IPS-11a (cell line): ENCODE data around the gene CREBZF.
"Not testable (repeated sequence)": the region's sequence is repeated elsewhere in the genome, so short reads cannot be mapped to it uniquely, and the experiment has no call there.

ENCODE experiments used
- H3K4me3 ChIP-seq: one replicate; pipeline ENCODE4 v1.5.1; 2013; ENCODE audit warnings: low read depth, low read length, control low read depth

CREBZF gene

DNA sequence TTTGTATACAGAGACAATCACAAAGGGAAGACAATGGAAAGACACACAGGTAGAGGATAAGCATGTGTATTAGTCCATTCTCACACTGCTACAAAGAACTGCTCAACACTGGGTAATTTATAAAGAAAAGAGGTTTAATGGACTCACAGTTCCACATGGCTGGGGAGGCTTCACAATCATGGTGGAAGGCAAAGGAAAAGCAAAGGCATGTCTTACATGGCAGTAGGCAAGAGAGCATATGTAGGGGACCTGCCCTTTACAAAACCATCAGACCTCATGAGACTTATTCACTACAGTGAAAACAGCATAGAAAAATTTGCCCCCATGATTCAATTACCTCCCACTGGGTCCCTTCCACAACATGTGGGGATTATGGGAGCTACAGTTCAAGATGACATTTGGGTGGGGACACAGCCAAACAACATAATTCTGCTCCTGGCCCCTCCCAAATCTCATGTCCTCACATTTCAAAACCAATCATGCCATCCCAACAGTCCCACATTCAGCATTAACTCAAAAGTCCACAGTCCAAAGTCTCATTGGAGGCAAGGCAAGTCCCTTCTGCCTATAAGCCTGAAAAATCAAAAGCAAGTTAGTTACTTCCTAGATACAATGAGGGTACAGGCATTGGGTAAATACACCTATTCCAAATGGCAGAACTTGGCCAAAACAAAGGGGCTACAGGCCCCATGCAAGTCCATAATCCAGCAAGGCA is 6.2 kb upstream of the CREBZF start:
- not testable (repeated sequence) for H3K4me3 ChIP-seq

DNA sequence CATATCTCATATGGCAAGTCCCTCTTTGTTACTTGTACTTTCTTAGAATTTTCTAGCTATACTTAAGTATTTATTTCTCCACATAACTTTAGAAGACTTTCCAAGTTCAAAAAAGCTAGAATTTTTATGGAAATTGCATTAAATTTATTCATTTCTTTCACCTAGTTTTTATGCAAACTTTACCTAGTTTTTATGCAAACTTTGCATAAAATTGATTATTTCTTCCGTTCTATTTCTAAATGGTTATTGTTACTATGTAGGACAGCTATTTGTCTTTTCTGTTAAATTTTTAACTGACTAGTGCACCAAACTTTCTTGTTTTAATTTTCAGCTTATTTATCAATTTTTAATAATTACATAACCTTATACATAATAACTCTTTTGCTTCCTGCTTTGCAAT is 3.2 kb upstream of the CREBZF start:
- H3K4me3 ChIP-seq = no peak overlapping the region

DNA sequence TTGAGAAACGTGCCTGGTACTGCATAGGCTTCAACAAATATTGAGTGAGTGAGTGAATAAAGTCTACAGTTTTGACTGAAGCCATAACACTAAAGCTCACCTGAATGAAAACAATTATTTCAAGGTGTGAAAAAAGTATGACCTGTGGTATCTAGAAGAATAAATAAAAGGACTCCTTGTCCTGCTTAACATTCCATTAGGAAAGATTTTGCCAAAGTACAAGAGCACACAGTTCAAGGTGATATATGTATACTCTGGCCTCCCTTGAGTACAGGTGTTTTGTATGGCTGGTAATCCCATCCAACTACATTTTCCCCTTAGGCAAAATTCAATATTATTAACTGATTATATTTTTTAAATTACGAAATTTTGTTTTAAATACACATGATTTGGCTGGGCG is 1.8 kb upstream of the CREBZF start:
- no peak overlapping the region for H3K4me3 ChIP-seq

DNA sequence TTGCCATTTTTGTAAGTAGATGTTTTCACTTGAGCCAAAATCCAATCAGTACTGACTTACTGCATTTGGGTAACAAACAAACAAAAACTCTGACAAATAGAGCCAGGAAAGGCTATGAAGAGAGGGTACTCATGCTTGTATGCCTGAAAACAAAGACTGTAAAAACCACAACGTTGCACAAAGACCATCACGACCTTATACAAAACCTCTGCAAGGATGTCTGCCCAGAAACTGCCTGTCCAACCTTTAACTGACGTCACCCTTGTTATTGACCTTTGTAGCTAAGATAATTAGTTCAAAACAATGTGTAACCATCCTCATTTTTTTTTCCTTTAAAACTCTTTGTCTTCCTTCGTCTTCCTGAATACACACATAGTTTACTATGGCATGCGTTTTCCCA is 804 bp upstream of the CREBZF start:
- no peak overlapping the region for H3K4me3 ChIP-seq

DNA sequence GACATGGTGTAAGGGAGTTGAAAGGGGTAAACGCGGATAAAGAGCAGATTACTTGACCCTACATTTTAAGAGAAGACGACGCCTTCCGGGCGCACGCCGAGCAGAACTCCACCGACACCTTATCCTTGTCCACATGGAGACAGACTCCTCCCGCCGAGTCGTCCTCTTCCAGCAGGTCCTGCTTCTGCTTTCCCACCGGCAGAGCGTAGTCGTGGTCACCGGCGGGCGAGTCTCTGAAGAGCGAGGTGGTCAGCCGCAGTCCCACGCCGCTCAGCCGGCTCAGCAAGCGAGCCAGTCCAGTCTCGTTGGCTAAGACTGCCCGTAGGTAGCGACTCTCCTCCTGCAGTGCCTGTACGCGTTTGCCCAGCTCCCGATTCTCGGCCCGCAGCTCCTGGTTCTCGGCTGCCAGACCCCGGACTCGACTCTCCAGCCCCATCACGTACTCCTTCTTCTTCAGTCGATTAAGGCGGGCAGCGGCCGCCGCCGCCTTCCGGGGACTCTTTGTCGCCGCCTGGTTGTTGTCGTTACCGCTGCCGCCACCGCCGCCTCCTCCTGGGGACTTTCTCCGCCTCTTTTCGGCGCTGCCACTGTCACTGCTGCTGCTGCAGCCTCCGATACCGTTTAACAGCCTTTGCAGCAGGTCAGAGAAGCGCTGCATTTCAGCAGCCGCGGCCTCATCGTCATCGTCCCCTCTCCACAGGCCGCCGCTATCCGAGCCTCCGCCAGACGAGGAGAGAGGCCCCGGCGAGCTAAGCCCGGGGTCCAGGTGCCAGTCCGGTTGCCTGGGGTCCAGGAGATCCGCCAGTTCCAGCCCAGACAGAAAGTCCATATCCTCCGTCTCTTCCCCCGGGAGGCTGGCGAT is 945 bp downstream of the CREBZF start:
- H3K4me3 ChIP-seq = peak overlapping the region; percentile 96

DNA sequence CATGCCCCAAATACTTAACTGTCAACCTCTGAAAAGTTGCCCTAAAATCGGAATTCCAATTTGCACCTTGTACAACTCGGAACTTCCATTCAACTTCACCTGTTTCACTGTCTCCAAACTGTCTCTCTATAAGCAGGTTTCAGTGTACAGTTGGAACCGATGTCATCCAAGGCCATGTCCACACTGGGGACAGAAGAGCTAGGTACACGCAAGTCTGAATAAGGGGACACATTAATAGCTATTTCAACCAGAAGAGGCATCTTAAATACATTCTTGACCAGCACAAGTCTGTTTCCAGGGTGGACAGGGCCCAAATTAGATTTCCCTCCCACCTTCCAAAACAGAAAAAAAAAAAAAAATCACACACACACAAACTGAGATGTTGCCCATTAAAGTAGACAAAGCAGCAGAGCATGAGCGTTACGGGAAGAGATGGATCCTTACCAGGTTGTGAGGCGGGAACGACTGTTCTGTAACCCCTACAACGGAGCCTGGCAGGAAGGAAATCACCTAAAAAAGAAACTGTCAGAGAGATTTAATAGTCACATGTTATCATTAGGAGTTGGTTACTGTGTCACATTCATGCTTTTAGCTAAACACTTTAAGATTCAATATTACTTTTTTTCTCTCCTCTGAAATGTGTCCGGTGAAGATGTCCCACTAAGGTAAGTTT is 1.7 kb downstream of the CREBZF start:
- peak overlapping the region; percentile 96 for H3K4me3 ChIP-seq

DNA sequence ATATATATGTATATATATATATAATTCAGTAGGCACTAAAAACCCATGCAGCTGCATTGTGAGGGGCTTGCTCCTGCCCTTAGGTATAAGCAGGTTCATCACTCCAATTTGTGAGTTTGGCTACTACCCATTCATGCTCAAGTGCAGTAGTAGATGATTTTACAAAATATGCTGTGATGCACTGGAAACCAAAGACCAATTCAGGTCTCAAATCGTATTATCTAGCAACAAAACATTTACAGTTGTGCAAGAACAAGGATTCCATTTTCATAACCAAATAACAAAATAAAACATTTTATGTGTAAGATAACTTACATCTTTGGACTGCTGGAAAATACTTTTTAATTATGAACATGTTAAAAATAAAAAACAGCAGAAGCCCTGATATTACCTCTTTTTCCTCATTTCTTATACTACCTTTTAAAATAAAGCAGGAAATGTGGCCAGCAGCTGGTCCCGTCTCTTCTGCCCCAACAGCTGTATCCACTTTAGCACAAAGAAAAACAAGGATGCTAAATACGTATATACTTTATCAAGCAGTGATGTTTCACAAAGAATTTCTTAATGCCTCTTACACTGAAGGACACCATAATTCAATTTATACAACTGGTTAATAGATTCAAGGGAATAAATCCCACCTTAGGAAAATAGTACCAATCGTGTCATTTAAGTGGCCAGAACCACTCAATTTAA is 2.8 kb downstream of the CREBZF start:
- peak overlapping the region; percentile 96 for H3K4me3 ChIP-seq

DNA sequence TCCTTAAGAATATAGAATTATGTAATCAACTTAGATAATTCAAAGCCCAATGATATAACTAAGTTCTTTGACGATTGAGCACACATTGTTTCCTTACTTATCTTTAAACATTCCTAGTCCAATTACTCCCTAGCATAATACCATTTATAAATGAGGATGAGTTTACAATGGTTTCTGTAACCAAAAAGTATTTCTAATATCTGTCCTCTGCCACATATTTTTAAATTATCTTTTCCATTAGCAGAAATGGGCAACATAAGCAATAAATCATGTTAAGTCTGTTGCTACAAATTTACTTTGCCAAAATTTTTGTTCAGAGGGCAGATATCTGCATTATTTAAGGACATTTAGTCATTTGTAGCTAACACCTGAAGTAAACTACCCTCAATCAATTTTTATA is 6.7 kb downstream of the CREBZF start:
- no peak overlapping the region for H3K4me3 ChIP-seq

DNA sequence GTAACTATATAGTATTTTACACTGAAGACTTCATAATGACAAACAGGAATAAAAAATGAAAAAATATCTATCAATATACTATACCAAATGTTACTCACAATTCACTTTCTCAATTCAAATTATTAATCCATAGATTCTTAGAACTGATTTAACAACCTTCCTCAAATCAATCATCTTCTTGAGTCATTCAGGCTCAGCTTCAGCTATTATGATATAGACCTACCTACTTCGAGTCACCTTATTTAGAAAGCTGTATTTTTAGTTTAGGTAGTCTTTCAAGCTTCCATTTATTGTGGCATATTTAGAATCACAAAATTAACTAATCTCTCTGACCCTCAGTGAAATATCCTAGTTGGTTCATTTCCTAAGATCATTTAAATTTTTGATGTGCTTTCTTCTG is 8.2 kb downstream of the CREBZF start:
- no peak overlapping the region for H3K4me3 ChIP-seq

DNA sequence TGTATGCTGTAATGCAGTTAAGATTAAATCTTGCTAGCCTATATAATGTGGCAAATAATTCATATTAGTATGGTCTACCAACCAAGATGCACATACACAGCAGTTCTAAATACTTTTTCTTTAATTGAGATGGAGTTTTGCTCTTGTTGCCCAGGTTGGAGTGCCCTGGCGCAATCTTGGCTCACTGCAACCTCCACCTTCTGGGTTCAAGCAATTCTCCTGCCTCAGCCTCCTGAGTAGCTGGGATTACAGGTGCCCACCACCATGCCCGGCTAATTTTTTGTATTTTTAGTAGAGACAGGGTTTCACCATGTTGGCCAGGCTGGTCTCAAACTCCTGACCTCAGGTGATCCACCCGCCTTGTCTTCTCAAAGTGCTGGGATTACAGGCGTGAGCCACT is 10.6 kb downstream of the CREBZF start:
- H3K4me3 ChIP-seq = not testable (repeated sequence)

DNA sequence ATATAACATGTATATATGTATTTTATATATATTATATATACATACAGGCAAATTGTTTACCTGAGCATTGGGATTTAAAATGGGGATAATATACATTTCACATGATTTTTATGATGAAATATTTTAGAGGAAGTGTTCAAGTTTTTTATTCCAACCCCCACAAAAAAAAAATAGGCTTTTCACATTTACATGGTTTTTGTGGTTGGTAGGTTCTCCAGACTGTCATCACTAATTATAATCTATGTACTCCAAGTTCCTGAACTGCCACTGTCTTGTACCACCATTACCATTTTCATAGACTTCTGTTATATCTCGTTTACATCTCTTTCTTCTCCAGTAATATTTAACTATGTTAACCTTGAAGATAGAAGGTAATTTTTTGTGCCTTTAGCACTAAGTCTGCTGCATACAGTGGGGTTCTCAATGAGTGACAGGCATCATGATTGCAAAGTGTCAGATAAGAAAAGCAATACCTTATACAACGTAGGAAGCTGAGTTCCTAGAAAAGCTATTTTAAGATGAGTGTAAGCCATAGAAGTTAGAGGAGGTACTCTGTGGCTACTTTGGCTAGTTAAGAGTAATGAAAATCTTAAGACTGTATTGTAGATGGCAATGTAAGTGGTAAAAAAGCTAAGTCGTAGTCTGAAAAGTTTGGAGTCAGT is 12.0 kb downstream of the CREBZF start:
- no peak overlapping the region for H3K4me3 ChIP-seq

DNA sequence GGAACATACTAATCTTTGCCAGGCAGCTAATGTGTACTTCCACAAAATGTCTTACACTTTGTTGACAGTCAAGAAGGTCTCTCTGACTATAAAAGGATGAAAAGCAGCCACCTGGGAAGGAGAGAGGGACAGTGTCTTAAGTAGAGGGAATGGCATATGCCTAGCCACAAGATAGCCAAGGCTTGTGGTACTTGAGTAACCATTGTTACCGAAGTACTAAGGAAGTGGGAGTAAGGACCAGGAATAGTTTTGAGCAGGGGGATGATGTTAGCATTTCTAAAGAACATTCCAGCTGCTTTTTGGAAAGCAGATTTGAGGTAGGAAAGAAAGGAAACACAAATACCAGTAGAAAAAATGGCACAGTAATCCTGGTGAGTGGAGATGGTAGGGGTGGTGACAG is 13.8 kb downstream of the CREBZF start:
- no peak overlapping the region for H3K4me3 ChIP-seq

DNA sequence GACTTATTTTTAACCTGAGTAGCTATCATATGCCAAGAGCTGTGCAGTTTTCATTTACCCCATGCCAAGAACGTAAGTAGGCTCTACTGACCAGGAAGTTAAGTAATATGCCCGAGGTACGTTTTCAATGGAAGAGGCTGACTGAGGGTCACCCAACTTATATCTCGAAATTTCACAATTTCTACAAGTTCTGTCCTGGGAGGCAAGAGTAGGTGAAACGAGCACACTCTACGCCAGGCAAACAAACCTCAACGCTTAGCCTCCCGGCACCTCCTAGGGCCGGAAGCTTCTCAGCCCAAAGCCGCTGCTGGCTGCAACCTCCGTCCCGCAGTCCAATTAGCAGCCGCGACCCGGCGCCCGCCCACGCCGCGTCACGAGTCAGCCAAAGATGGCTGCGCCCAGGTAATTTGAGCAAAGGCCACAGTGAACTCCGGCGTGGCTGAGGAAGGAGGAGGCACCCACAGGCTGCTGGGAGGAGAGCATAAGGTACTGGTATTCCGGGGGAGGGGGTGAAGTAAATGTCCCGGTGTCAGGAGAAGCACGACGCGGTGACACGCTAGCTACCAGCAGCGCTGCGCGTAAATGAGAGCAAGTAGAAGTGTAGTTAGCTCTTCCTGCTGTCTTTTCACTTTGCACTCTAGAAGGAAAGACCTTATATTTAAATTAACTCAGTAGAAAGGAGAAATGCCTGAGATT is 17.2 kb downstream of the CREBZF start, which contains the start of gene TMEM126A:
TSS of gene TMEM126A (plus strand) at position 364 of the 696 bp plus-strand sequence. CDS start 2,289 bp downstream, outside the sequence.
- H3K4me3 ChIP-seq = peak within 1 kb of the TSS; percentile 88

DNA sequence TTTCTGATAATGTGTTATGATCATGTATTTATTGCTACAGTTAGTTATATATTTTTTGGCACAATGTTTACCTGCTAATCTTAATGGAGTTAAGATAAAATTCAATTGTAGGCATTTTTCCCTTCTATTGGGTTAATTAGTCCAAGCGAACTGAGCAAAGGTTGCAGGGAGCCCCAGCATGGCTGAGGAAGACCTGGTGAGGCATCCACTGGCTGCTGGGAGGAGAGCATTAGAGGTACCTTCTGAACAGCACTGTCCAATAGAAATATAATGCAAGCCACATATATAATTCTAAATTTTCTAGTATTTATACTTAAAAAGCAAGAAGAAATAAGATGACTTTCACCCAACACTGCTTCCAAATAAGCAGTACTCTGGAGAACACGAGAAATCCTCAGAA is 17.9 kb downstream of the CREBZF start:
- H3K4me3 ChIP-seq = peak overlapping the region; percentile 88

DNA sequence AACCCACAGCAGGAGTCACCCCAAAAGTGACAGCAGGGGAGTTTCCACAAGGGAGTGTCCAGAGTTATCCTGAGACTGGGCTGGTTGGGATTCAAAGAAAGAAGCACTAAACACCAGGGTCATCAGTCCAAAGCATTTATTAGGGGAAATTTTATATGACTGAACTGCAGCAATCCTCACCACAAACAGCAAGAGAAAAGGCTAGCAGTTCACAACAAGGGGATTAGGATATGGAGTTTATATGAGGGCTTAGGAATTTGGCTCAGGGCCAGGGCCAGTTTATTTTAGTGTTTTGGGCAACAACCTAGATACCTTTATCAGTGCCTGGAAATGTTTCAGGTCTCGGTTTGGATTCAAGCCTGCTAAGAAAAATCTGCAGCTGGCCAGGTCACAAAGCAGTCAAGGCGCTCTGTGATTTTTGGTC is 21.7 kb downstream of the CREBZF start:
- H3K4me3 ChIP-seq = no peak overlapping the region

DNA sequence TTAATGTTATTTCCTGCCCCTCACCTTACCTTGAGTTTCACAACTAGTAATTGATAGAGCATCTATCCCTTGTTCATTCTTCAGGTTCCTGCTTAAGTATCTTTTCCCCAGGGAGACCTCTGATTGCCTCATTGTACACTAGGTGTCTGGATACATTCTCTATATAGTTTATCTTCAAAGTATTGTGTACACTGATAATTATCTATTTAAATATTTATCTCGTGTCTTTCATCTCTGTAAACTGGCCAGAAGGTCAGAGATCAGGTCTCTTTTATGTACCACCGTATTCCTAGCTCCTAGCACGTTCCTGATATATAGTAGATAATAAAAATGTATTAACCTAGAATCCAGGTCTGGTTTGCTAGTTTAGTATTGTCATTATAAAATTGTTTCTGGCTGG is 30.2 kb downstream of the CREBZF start:
- no peak overlapping the region for H3K4me3 ChIP-seq

DNA sequence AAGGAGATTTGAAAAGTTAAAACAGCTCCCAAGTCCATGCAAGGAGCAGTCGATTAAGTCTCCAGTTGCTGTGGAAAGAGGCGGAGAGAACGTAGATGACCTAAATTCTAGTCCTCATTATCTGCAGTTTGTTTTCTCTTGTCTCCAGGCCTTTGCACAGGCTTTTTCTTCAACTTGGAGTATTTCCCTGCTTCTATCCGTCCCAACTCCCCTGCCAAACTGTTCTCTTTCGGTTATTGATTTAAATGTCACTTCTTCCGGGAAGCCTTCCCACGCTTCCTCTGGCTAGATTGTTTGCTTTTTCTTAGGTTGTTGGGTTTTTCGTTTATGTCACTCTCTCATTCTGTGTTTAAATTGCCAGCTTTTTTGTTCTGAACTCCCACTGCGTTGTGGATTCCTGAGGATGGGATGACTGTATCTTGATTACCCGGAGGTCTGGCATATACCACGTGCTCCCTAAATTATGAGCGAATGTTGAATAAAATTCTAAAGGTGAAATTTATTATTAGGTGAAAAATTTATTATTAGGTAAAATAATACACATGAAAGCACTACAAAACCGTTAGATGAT is 36.1 kb downstream of the CREBZF start:
- H3K4me3 ChIP-seq = peak overlapping the region; percentile 92

DNA sequence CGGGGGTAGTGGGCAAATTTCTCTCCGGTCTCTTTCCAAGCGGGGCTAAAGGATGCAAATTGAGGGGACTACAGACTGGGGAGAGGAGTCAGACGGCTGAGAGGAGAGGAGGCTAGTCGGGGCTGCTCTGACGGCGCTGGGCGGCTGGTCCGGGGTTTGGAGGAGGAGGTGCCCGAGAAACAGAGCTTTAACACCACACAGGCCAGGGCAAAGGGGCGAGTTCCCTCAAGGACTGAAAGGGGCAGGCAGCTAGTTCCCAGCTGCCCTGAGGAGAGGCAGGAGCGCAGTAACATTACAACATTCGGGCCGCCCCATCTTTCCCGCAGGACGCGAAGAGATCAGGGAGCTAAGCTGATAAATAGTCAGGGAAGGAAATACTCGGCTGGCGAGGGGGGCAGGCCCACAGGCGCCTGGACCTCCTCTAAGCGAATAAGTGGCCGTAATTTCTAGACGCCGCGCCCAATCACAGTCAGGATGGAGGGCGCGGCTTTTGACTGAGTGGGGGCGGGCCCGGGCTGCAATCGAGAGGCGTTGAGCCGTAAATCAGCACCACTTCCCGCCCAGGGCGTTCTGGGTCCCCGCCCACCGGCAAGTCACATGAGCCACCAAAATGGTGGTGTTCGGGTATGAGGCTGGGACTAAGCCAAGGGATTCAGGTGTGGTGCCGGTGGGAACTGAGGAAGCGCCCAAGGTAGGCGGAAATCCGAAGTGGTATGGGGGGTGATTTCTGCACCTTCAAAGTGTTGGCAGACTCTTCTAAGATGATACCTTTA is 36.7 kb downstream of the CREBZF start, which contains the start of gene TMEM126B:
TSS of gene TMEM126B (plus strand) at position 596 of the 773 bp plus-strand sequence. CDS start at position 611, 15 bp downstream.
- peak within 1 kb of the TSS; percentile 92 for H3K4me3 ChIP-seq
